ENCODE measurements around the gene ANO1.

The ANO1 gene

DNA sequence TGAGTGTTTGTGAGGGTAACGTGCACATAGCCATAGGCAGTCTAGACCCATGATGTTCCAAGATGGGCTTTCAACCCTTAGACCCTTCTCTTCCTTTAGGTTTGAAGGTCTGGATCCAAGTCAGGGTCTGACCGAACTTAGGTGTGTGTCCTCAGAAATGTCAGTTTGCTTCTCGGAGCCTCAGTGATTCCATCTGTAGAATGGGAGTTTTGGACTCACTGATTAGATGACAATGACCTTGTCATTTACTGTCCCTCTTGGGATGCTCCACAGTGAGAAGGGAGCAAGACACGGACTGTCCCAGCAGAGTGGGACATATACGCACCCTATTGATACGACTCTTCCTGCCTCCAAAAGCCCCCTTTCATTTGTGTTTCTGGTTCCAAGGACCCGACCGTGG, 37.7 kb downstream of the ANO1 start:
- DNase-seq (ENCODE audit: low read depth), result no peak

DNA sequence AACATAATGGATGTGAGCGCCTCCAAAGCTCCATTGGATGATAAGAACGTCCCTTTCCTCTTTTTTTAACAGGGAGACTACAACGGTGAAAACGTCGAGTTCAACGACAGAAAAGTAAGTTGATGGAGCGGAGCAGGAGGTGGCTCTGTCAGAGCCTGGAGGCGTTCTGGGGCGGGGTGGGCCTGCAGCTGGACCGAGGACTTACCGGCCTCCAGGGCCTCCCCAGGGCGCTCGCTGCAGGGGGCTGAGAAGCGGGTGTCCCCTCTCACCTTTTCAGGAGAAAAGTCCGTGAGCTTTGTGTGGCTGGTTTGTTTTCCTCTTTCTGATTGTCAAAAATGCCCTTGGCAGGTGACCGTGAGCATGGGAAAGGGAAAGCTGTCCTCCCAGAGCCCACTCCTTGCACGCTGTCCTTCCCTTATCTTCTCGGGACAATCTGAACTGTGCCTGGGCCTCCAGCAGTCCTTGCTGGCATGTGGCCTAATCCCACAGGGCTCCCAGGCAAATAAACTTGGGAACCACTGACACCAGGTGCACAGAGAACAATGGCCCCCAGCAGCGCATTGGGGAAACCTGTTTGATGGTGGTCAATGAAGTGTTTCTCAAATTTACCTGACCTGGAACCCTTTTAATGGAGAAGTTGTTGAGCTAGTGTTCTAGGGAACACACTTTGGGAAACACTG, 38.4 kb downstream of the ANO1 start:
- DNase-seq (ENCODE audit: low read depth), result no peak

DNA sequence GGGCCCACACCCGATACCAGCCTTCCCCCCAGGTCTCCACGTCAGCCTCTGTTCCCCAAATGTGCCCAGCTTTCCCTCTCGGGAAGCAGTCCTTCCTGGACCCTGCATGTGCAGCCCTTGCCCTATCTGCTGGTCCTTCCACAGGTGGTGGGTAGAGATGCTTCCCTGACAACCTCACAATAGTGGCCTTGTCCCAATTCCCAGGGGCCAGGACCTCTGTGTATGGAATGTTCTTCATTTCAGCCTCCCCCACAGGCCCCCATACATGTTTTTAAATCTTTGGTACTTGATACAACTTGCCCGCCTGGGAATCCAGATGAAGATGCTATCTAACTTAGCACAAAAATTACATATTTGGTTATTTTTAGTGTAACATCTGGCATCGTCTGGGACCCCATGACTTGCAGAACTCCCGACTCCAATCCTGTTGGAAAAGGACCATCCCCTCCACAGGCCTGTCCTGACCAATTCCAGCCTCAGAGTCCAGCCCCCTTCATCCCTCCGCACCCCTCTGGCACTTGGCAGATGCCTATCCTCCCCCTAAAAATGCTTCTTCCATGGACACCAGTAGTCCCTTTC, 39.5 kb downstream of the ANO1 start:
- no peak for DNase-seq (ENCODE audit: low read depth)

DNA sequence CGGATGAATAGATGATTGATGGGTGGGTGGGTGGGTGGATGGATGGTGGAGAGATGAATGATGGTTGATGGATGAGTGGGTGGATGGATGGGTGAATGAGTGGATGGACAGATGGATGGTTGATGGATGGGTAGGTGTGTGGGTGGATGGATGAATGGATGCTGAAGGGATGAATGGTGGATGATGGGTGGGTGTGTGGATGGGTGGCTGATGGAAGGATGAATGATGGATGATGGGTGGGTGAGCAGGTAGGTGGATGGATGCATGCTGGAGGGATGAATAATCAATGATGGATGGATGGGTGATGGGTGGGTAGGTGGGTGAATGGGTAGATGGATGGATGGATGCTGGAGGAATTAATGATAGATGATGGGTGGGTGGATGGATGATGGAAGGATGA, 40.5 kb downstream of the ANO1 start:
- no peak for DNase-seq (ENCODE audit: low read depth)

DNA sequence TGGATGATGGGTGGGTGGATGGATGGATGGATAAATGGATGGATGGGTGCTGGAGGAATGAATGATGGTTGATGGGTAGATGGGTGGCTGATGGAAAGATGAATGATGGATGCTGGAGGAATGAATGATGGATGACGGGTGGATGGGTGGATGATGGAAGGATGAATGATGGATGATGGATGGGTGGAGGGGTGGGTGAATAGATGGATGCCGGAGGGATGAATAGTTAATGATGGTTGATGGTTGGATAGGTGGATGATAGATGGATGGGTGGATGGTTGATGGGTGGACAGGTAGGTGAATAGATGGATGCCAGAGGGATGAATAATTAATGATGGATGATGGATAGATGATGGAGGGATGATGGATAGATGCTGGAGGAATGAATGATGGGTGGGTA, 41.4 kb downstream of the ANO1 start:
- DNase-seq (ENCODE audit: low read depth), result no peak

DNA sequence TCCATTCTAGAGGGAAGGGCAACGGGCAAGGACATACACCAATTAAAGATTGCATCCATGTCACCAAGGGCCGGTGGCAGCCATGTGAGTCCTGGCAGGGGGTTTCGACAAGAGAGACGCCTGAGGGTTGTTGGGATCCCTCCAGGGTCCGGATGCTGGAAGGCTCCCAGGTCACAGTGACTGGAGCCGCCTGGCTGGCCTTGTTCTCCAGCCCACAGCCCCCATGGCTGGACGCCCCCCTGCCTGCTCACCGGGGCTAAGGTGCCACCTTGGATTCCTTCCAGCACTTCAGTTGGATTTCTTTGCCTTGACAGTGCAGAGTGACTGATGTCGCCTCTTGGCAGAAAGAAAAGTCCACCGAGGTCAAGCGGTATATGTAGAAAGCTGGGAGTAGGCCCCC, 42.6 kb downstream of the ANO1 start:
- no peak for DNase-seq (ENCODE audit: low read depth)

DNA sequence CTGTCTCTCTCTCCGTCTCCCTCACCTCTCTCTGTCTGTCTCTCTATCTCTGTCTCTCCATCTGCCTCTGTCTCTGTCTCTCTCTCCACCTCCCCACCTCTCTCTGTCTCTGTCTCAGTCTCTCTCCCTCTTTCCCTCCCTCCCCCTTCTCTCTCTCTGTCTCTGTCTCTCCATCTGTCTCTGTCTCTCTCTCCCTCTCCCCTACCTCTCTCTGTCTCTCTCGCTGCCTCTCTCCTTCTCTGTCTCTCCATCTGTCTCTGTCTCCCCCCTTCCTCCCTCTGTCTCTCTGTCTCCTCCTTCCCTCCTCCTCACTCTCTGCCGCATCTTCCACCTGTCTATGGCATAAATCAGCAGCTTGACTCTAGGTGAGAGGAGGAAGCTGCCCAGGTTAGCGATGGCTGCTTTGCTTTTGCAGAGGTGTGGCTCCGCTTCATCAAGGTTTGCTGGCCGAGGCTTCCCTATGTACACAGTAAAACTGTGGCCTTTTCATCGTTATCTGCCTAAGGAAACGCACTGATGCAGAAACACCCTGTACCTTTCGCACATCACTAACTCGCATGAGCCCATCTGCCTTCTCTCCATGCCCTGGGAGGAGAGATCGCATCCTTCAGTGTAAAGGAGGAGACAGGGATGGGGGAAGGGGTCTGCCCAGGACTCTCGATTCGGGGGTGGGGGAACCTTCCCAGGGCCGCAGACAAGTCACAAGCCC, 44.5 kb downstream of the ANO1 start:
- DNase-seq (ENCODE audit: low read depth), result no peak

DNA sequence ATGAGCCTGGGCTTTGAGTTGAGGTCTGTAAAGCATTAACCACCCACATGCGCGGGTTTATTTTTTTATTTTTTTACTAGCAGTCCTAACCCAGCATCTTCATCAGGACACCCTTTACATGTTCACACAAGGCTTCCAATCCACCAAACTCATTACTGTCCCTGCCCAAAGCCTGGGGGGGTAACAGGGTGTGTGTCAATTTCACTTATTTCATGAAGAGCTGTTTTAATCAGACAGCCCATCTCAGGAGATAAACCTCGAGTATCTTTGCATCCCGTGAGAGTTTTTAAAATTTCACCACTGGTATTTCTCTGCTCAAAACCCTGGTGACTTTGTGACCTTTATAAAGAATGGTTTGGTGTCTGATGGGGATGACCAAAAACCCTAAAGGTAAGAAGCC, 45.6 kb downstream of the ANO1 start:
- no peak for DNase-seq (ENCODE audit: low read depth)

DNA sequence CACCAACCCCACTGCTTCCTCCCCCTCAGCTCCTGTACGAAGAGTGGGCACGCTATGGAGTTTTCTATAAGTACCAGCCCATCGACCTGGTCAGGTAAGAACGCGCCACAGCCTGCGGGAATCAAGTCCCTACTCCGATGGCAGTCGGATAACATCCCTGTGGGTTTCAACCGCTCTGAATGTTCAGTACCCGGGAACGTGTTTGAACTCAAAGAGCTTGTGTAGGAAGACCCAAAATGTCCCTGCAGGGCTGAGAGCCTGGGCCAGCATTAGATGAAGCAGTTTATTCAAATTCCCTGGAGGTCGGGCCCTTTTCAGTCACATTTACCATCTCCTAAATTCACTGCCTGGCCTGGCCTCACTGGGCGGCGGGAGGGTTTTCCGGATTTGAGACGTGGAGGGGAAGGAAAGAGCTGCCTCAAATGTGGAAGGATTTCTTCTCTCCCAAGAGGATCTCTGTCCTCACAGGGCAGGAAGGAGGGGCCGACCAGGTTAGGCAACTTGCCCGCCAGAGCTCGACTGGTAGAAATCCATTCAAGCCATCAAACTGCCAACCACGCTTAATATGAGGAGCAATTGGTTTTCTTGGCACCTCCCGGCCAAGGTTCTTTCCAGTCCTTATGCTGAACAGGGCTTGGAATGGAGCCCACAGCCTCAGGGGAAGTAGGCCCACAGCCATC, 46.3 kb downstream of the ANO1 start:
- DNase-seq (ENCODE audit: low read depth), result no peak

DNA sequence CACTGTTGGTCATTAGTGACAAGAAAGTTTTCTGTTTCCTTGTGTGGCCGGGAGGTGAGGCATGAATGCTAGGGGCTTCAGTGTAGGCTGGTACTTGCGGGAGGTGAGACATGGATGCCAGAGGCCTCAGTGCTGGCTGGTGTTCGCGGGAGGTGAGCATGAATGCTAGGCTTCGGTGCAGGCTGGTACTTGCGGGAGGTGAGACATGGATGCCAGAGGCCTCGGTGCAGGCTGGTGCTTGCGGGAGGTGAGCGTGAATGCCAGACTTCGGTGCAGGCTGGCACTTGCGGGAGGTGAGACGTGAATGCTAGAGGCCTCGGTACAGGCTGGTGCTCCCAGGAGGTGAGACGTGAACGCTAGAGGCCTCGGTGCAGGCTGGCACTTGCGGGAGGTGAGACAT, 48.4 kb downstream of the ANO1 start:
- no peak for DNase-seq (ENCODE audit: low read depth)

DNA sequence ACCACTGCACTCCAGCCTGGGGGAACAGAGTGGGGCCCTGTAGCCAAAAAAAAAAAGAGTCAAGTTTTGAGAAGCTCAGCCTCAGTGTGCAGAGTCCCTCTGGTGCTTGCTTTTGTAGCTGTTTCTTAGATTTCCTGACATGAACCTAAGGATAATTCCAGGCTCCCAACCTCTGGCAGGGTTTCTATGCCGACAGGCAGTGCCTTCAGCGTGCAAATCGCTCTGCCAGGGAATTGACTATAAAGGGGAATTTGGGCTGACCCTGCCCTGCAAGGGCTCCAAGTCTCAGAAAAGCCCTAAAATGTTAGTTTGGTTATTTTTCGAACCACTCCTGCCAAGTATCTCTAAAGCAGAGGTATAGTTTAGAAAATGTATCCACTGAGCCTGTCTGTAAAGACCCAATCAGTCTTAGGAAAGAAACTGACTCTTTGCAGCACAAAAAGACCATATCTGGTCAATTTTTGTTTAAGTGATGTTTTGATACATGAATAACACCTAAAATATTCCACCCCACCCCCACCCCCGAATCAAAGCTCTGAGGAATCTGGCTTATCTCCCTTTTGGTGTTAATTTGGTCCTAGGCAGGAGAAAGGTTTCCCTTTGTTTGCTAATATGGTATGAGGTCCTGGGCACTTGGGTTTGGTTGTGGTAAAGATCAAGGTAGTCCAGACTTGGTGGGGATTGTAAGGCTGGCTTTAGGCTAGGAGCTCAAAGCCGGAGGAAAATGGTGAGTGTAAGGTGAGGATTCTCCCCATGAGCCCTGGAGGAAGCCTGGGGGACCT, 49.7 kb downstream of the ANO1 start:
- no peak for DNase-seq (ENCODE audit: low read depth)

DNA sequence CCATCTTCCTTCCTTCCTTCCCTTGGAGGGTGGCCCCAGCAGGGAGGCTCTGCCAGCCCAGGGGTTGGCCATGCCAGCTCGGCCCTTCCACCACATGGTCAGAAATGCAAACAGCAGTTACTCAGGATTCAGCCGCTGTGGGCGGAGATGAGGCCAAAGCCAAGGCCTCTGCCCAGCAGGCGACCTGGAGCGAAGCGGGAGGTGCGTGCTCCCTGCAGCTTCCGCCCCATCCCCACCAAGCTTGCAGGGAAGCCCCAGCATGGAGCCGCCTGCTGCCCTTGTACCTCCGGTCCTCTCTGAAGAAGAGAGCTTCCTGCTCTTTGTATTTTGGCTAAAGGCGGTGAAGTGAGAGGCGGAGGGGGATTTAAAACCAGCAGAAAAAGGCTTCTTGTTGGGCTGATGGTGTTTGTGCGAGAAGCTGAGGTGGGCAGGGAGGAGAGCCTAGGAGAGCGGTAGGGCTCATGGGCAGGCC, 50.4 kb downstream of the ANO1 start:
- DNase-seq (ENCODE audit: low read depth), result no peak

DNA sequence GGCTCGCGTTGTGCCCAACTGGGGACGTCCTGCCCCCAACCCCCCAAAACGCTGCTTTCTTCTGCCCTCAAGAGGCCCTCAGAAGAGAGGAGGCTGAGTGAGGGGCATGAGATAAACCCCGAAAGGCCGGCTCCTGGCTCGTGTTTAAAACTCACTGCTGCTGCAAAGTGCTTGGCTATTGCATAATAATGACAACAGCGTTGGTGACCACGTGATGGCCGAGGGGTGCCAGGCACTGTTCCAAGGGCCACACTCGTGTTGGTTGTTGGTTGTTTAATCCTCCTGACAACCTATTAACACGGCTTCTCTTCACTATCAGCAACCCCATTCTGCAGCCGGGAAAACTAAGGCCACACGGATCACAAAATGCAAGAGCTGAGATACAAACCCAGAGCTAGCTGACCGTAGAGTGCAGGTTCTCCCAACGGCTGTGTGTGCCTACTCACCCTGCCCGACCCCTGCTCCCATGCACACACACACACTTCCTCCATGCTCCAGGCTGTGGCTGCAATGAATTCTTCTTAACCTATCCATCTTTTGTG, 51.0 kb downstream of the ANO1 start:
- no peak for DNase-seq (ENCODE audit: low read depth)

DNA sequence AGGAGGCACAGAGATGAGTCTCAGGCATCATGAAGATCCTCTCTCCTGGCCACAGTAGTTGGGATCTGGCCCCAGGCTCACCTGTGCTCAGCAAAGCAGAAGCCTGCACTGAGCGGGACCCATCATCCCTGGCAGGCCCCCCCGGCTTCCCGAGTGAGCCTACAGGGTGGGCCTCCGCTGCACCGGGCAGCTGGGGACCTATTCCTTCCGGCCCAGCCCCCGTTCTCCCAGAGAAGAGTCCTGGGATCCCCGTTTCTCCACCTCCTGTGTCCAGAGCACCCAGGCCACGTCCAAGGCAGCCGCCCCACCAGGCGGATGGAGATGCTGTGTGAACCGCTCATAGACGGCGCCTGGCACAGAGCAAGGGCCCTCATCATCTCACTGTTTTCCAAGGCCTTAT, 52.5 kb downstream of the ANO1 start:
- no peak for DNase-seq (ENCODE audit: low read depth)

DNA sequence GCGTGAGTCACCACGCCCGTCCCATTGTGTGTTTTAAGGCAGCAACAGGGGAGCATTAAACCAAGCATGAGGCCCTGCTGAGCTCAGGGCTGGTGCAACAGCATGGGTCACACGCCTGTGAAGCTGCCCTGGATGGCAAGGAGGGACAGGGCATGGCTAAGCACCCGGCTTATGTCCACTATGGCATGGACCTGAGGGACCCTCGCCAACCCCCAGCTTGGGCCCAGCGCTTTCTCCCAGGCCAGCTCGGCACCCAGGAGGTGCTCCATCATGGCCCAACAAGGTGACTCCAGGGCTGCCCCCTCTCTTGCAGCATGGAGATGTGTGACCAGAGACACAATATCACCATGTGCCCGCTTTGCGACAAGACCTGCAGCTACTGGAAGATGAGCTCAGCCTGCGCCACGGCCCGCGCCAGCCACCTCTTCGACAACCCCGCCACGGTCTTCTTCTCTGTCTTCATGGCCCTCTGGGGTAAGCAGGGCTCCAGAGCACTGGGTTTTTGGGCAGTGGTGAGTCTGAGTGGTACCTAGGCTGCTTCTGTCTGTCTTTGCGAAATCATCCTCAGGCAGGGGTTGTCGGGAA, 53.6 kb downstream of the ANO1 start:
- no peak for DNase-seq (ENCODE audit: low read depth)

DNA sequence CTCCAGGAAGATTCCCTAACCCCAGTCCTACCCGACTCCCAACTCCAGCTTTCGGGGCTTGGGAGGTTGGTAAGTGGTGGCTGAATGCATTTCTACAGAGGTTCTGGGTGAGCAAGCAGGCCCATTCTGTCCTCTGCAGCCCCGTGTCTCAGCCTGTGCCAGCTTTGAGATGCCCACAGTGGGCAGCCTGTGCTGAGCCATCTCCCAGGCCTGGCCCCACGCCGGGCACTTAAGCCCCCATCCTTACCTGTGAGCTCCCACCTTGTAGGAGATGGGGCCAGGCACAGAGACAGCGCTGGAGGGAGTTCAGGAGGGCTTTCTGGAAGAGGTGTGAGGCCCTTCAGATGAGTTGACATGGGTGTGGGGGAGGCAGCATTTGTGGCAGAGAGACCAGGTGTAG, 54.5 kb downstream of the ANO1 start:
- no peak for DNase-seq (ENCODE audit: low read depth)

DNA sequence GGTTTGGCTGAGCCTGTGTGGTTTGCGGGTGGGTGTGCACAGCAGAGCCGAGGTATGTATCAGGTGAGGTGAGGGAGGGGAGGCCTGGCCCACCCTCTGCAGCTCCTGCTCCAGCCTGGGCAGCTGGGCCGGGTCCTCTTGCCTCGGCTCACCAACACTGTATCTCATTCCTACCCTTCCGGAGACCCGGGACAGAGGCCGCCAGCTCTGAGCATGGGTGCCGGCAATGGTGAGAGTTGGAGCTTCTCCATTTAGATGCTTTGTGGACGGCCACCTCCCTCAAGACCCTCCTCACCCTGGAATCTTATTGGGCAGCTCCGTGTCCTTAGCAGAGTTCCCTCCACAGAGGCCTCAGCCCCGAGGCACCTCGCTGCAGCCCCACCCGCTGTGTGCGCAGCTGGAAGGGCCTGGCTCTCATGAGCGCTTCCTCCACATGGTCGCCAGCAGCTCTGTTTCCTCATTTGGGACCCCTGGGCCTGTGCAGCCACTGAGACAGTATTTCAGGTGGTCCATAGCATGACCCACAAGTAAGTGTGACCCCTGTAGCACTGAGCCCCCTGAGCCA, 55.7 kb downstream of the ANO1 start:
- DNase-seq (ENCODE audit: low read depth), result no peak

DNA sequence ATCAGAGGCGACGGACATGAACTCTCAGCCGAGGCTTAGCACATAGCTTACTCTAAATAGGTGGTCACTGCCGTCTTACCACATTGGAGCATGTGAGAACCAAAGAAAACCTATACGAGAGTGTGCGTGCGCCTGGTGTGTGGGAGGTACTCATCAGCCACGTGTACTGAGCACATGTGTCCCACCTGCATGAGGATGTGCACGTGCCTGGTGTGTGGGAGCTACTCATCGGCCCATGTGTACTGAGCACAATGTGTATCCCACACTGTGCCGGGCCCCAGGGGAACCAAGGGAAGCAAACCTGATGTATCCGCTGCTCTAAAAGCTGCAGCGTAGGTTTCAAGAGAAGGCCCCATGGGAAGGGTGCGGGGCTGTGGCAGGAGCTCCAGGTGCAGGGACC, 56.4 kb downstream of the ANO1 start:
- DNase-seq (ENCODE audit: low read depth), result no peak

DNA sequence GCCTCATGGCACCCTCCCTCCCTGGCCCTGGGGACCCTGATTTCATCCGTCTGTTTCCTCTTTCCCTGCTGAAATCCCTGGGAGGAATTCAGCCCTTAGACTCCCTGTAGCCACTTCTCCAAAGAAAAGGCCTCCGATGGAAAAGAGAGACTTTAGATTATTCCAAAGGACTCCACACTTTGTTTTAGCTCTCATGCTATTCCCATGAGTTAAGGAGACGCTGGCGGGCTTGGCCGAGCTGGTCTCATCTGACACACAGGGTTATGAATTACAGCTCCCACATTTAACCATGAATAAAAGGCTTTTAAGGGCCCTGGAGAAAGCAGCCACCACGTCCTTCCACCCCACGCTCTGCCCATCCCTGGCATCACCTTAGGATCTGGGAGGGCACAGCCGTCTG, 57.0 kb downstream of the ANO1 start:
- no peak for DNase-seq (ENCODE audit: low read depth)

DNA sequence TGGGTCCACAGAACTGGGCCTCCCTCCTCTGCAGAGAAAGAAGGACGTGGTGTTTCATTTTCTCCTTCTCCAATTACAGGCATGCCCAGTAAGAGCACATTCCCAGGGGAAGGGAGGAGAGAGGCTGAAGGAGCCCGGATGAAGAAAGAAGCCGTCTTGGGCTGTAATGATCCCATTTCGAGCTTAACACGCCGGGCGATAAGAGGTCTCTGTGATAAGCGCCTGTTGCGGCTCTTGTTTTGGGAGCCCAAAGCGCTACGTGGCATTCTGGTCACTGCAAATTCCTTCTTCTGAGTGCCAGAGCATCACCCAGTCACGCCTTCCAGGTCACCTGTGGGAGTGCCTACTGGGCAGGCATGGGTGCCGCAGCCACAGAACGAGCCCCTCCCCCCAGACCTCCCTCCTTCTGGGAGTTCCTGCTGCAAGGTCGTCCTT, 57.5 kb downstream of the ANO1 start:
- no peak for DNase-seq (ENCODE audit: low read depth)

DNA sequence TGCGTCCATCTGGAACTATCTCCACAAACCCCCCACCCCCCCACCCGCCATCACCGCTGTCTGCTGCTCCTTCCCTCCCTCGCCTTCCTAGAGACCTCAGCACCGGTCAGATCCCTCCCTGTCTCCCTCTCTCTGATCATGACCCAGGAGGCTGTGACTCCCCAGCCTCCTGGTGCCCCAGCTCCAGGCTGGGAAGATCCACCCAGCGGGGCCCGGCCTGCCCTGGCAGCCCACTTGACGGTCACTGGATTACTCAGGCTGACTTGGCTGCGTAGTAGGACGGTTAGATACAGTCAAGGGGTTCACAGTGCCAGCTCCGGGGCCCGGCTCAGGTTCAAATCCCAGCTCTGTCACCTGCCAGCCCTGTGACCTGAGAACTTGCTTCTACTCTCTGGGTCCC, 59.3 kb downstream of the ANO1 start:
- no peak for DNase-seq (ENCODE audit: low read depth)

All from activated T-helper 9 cell treated with anti-CD3 and anti-CD28 coated beads, Interleukin-2, amount 50 U/mL, for 16 hours (primary cell).